Activated T-helper 1 cell treated with anti-CD3 and anti-CD28 coated beads, Interleukin-2, amount 50 U/mL, for 16 hours (primary cell): Measurements from ENCODE around the gene ANKRD23.
"Not testable (repeated sequence)": the region's sequence is repeated elsewhere in the genome, so short reads cannot be mapped to it uniquely, and the experiment has no call there.

Experiments used
- DNase-seq, 2 donors: peaks; one replicate each; pipeline ENCODE4 v3.0.0-alpha.2; 2020; ENCODE audit warnings: low read depth in 1 of 2, low spot score in 1 of 2

The ANKRD23 gene

GRCh38 chr2:96801005-96801785, 42.6 kb downstream of the ANKRD23 start:
- DNase-seq, result peak; percentile 55 to 61

GRCh38 chr2:96800061-96801004, 43.5 kb downstream of the ANKRD23 start:
- DNase-seq, result no peak

- no peak for DNase-seq
Observed at GRCh38 chr2:96799623-96799935, 44.2 kb downstream of the ANKRD23 start.

- no peak for DNase-seq
Observed at GRCh38 chr2:96798733-96799622, 44.8 kb downstream of the ANKRD23 start.

- DNase-seq, result no peak
Observed at GRCh38 chr2:96797066-96797625, 46.7 kb downstream of the ANKRD23 start.

- not testable (repeated sequence) for DNase-seq
Observed at GRCh38 chr2:96796497-96796896, 47.3 kb downstream of the ANKRD23 start.

GRCh38 chr2:96795076-96795475, 48.7 kb downstream of the ANKRD23 start:
- DNase-seq, result no peak

- DNase-seq, result no peak
Observed at GRCh38 chr2:96792772-96793749, 50.8 kb downstream of the ANKRD23 start.

- no peak for DNase-seq
Observed at GRCh38 chr2:96789245-96789617, 54.6 kb downstream of the ANKRD23 start.

GRCh38 chr2:96788442-96789244, 55.2 kb downstream of the ANKRD23 start:
- DNase-seq, result no peak
